HepG2 (cell line): ENCODE data around the gene FBXO30.

Experiments
- HDAC6 ChIP-seq: fragments of 200-600 bp; sonication (generic); IDR thresholded peaks from 2 replicates; pipeline ENCODE4 v1.7.0; 2017; ENCODE audit warnings: mild to moderate bottlenecking, antibody characterized with exemption, low read length, low read depth
- POLR2A ChIP-seq, 2 experiments: IDR thresholded peaks; 2 replicates each; pipeline ENCODE4 v1.6.1; 2011; ENCODE audit warnings: low read depth in 2 of 2, low read length in 2 of 2, mild to moderate bottlenecking in 1 of 2, moderate library complexity in 1 of 2; ENCODE audit not compliant: insufficient read depth in 1 of 2
- TAF1 ChIP-seq: sonication (generic); formaldehyde crosslinking; IDR thresholded peaks from 2 replicates; pipeline ENCODE4 v1.4.0; 2020; ENCODE audit warnings: missing genetic modification reagents
- TRIM24 ChIP-seq: sonication (generic); formaldehyde crosslinking; IDR thresholded peaks from 2 replicates; pipeline ENCODE4 v1.8.0; 2022; ENCODE audit warnings: mild to moderate bottlenecking, missing genetic modification reagents
- ZEB1 ChIP-seq: IDR thresholded peaks from 2 replicates; pipeline ENCODE4 v1.6.1; 2012; ENCODE audit warnings: mild to moderate bottlenecking, low read depth, inconsistent platforms; ENCODE audit not compliant: insufficient replicate concordance
- ZNF367 ChIP-seq: sonication (generic); formaldehyde crosslinking; IDR thresholded peaks from 2 replicates; pipeline ENCODE4 v1.4.0; 2020; ENCODE audit warnings: missing genetic modification reagents, borderline replicate concordance
- ZNF552 ChIP-seq: sonication (generic); formaldehyde crosslinking; IDR thresholded peaks from 2 replicates; pipeline ENCODE4 v1.9.0; 2022; ENCODE audit warnings: missing genetic modification reagents, mild to moderate bottlenecking, borderline replicate concordance
- ZNF891 ChIP-seq: sonication (generic); formaldehyde crosslinking; IDR thresholded peaks from 2 replicates; pipeline ENCODE4 v1.5.0; 2020; ENCODE audit warnings: mild to moderate bottlenecking, missing genetic modification reagents
- TF ChIP-seq, protein P1 (sequence below), 2 experiments: fragments of 450-650 bp in 1 of 2; sonication (generic) in 1 of 2; formaldehyde crosslinking; IDR thresholded peaks; 2 replicates each; pipeline versions ENCODE4 v1.5.0 to v1.8.0; 2020 to 2022; ENCODE audit warnings: mild to moderate bottlenecking in 1 of 2, missing genetic modification reagents in 1 of 2
- TF ChIP-seq, protein P2 (sequence below): sonication (generic); formaldehyde crosslinking; IDR thresholded peaks from 2 replicates; pipeline ENCODE4 v1.5.0; 2020; ENCODE audit warnings: mild to moderate bottlenecking, missing genetic modification reagents, moderate library complexity
- TF ChIP-seq, protein P3 (sequence below): sonication (generic); formaldehyde crosslinking; IDR thresholded peaks from 2 replicates; pipeline ENCODE4 v1.4.0; 2020; ENCODE audit warnings: missing genetic modification reagents

DNA sequence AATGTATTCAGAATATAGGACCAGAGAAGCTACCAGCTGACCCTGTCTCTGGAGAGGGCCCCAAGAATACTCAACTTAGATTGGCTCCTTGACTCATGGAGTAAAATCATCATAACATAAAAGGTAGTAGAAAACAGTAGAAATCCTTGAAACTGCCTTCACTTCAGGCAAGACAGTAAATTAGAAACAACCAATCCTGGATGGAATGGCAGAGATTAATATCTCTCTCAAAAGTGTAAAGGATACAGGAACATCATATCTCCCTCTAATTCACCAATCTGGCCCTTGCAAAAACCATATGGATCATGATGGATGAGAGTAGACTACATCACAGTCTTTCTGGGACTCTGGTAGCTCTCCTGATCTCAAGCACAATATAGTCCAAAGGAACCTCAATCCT is 58.9 kb downstream of the FBXO30 start:
- TF ChIP-seq, protein P1, sequence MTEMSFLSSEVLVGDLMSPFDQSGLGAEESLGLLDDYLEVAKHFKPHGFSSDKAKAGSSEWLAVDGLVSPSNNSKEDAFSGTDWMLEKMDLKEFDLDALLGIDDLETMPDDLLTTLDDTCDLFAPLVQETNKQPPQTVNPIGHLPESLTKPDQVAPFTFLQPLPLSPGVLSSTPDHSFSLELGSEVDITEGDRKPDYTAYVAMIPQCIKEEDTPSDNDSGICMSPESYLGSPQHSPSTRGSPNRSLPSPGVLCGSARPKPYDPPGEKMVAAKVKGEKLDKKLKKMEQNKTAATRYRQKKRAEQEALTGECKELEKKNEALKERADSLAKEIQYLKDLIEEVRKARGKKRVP (CRISPR knock-in tag; IDR thresholded peaks at IDR 0.05): no peak
- TF ChIP-seq TRIM24 (CRISPR knock-in tag): no peak
- no peak for TF ChIP-seq TAF1
- TF ChIP-seq, protein P2, sequence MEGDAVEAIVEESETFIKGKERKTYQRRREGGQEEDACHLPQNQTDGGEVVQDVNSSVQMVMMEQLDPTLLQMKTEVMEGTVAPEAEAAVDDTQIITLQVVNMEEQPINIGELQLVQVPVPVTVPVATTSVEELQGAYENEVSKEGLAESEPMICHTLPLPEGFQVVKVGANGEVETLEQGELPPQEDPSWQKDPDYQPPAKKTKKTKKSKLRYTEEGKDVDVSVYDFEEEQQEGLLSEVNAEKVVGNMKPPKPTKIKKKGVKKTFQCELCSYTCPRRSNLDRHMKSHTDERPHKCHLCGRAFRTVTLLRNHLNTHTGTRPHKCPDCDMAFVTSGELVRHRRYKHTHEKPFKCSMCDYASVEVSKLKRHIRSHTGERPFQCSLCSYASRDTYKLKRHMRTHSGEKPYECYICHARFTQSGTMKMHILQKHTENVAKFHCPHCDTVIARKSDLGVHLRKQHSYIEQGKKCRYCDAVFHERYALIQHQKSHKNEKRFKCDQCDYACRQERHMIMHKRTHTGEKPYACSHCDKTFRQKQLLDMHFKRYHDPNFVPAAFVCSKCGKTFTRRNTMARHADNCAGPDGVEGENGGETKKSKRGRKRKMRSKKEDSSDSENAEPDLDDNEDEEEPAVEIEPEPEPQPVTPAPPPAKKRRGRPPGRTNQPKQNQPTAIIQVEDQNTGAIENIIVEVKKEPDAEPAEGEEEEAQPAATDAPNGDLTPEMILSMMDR (CRISPR knock-in tag): no peak
- TF ChIP-seq POLR2A (IDR thresholded peaks at IDR 0.05; ENCODE audit: insufficient read depth in 1 of 2, low read depth in 2 of 2, low read length in 2 of 2): no peak
- TF ChIP-seq ZEB1: no peak
- TF ChIP-seq, protein P3, sequence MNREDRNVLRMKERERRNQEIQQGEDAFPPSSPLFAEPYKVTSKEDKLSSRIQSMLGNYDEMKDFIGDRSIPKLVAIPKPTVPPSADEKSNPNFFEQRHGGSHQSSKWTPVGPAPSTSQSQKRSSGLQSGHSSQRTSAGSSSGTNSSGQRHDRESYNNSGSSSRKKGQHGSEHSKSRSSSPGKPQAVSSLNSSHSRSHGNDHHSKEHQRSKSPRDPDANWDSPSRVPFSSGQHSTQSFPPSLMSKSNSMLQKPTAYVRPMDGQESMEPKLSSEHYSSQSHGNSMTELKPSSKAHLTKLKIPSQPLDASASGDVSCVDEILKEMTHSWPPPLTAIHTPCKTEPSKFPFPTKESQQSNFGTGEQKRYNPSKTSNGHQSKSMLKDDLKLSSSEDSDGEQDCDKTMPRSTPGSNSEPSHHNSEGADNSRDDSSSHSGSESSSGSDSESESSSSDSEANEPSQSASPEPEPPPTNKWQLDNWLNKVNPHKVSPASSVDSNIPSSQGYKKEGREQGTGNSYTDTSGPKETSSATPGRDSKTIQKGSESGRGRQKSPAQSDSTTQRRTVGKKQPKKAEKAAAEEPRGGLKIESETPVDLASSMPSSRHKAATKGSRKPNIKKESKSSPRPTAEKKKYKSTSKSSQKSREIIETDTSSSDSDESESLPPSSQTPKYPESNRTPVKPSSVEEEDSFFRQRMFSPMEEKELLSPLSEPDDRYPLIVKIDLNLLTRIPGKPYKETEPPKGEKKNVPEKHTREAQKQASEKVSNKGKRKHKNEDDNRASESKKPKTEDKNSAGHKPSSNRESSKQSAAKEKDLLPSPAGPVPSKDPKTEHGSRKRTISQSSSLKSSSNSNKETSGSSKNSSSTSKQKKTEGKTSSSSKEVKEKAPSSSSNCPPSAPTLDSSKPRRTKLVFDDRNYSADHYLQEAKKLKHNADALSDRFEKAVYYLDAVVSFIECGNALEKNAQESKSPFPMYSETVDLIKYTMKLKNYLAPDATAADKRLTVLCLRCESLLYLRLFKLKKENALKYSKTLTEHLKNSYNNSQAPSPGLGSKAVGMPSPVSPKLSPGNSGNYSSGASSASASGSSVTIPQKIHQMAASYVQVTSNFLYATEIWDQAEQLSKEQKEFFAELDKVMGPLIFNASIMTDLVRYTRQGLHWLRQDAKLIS (CRISPR knock-in tag): no peak
- no peak for TF ChIP-seq HDAC6
- no peak for TF ChIP-seq ZNF891 (CRISPR knock-in tag)
- no peak for TF ChIP-seq ZNF552 (CRISPR knock-in tag)
- TF ChIP-seq ZNF367: no peak
